Gastrocnemius medialis (tissue), 4 donors: ENCODE measurements around the gene ACACB.

ENCODE experiments used
- CTCF ChIP-seq, 5 experiments: fragments of 450-650 bp in 3 of 5; fragments of 200-600 bp in 2 of 5; sonication (generic) in 2 of 5; IDR thresholded peaks in 4 of 5; conservative IDR thresholded peaks in 1 of 5; 1 replicate in 4 of 5; 2 replicates in 1 of 5; pipeline ENCODE4 v1.5.1; 2016 to 2019; ENCODE audit warnings: antibody characterized with exemption in 5 of 5, mild to moderate bottlenecking in 3 of 5, moderate library complexity in 3 of 5
- POLR2A ChIP-seq, 2 donors: fragments of 450-650 bp; IDR thresholded peaks; one replicate each; pipeline ENCODE4 v1.6.1; 2017; ENCODE audit warnings: antibody characterized with exemption in 2 of 2, mild to moderate bottlenecking in 2 of 2, moderate library complexity in 2 of 2

GRCh38 chr12:109185441-109185840 is 69.1 kb downstream of the ACACB start:
- no peak for TF ChIP-seq CTCF (IDR thresholded peaks at IDR 0.05 in 4 of 5, conservative IDR thresholded peaks at IDR 0.05 in 1 of 5)
- no peak for TF ChIP-seq POLR2A (IDR thresholded peaks at IDR 0.05)
